ENCODE results near the gene NHERF1. TPM values are rescaled to one million over a fixed set of nuclear protein-coding genes. Genes with fewer than 3 reads are reported as not detected.

Gene NHERF1
- total RNA-seq, 1 experiment from 2014 or later, result 90.8 TPM

- no peak for ATAC-seq
- Histone ChIP-seq H3K27me3 (ENCODE audit: control insufficient read depth, insufficient read depth, low read length) (no peaks in the 10 kb centered on the region), H3K4me3 (ENCODE audit: low read depth in 2 of 2, low read length in 2 of 2) (no peak overlapping the region), H3K27ac (ENCODE audit: low read length) (no peak overlapping the region), H3K4me1 (ENCODE audit: control insufficient read depth, insufficient read depth, low read length) (no peaks in the 10 kb centered on the region), H3K36me3 (ENCODE audit: control insufficient read depth, insufficient read depth, low read length) (no peaks in the 10 kb centered on the region), H3K9me3 (ENCODE audit: control insufficient read depth, insufficient read depth, low read depth, low read length) (no peaks in the 10 kb centered on the region)
- in situ Hi-C loops (cut with HindIII; ENCODE audit: low pct_unique_long_range_greater_than_20kb, low sequenced_read_pairs) (no loop called here), intact Hi-C loops (cut with micrococcal nuclease; ENCODE audit: unreplicated experiment) (no loop called here)
- no peak for TF ChIP-seq TCF7L2 (IDR thresholded peaks at IDR 0.05; ENCODE audit: low read depth, low read length)
- TF ChIP-seq REST (IDR thresholded peaks at IDR 0.05; ENCODE audit: insufficient read depth in 1 of 2, low read depth in 2 of 2, low read length in 1 of 2), result no peak
- TF ChIP-seq SIN3A (IDR thresholded peaks at IDR 0.05; ENCODE audit: borderline replicate concordance, insufficient read depth, low read depth, low read length), result no peak
- no peak for TF ChIP-seq POLR2AphosphoS5 (IDR thresholded peaks at IDR 0.05; ENCODE audit: low read depth, low read length)
- TF ChIP-seq CTCF (IDR thresholded peaks at IDR 0.05), result no peak
- no TSS peak for BruUV-seq (replicated peaks)
- no peak for DNase-seq (ENCODE audit: low read depth, low spot score)
- CTCF ChIA-PET, result interaction anchor here (0.6 kb wide), 1 partner anchor 47 kb away, joined by 3 read pairs; no protein-coding TSS in a partner anchor
- POLR2A ChIA-PET, result no interaction called here
Observed at GRCh38 chr17:74704544-74704943, 43.9 kb upstream of the NHERF1 start.

- POLR2A ChIA-PET, result no interaction called here
- CTCF ChIA-PET, result interaction anchor here (0.5 kb wide), 1 partner anchor 77 kb away, joined by 3 read pairs; no protein-coding TSS in a partner anchor
- no peak for DNase-seq (ENCODE audit: low read depth, low spot score)
- Histone ChIP-seq H3K27me3 (ENCODE audit: control insufficient read depth, insufficient read depth, low read length) (no peaks in the 10 kb centered on the region), H3K4me1 (ENCODE audit: control insufficient read depth, insufficient read depth, low read length) (no peaks in the 10 kb centered on the region), H3K9me3 (ENCODE audit: control insufficient read depth, insufficient read depth, low read depth, low read length) (no peaks in the 10 kb centered on the region), H3K4me3 (ENCODE audit: low read depth in 2 of 2, low read length in 2 of 2) (no peak overlapping the region), H3K36me3 (ENCODE audit: control insufficient read depth, insufficient read depth, low read length) (no peaks in the 10 kb centered on the region), H3K27ac (ENCODE audit: low read length) (no peak overlapping the region)
- in situ Hi-C loops (cut with HindIII; ENCODE audit: low pct_unique_long_range_greater_than_20kb, low sequenced_read_pairs), result no loop called here
- TF ChIP-seq REST (IDR thresholded peaks at IDR 0.05; ENCODE audit: insufficient read depth in 1 of 2, low read depth in 2 of 2, low read length in 1 of 2), result no peak
- no peak for TF ChIP-seq TCF7L2 (IDR thresholded peaks at IDR 0.05; ENCODE audit: low read depth, low read length)
- no peak for TF ChIP-seq CTCF (IDR thresholded peaks at IDR 0.05)
- TF ChIP-seq POLR2AphosphoS5 (IDR thresholded peaks at IDR 0.05; ENCODE audit: low read depth, low read length), result no peak
- TF ChIP-seq SIN3A (IDR thresholded peaks at IDR 0.05; ENCODE audit: borderline replicate concordance, insufficient read depth, low read depth, low read length), result no peak
- intact Hi-C loops (cut with micrococcal nuclease; ENCODE audit: unreplicated experiment), result no loop called here
- ATAC-seq, result no peak
- BruUV-seq (replicated peaks), result no TSS peak
Observed at GRCh38 chr17:74711058-74711824, 37.2 kb upstream of the NHERF1 start.
